Measurements from ENCODE around the gene MTTP.
"Not testable (repeated sequence)": the region's sequence is repeated elsewhere in the genome, so short reads cannot be mapped to it uniquely, and the experiment has no call there.

MTTP gene

DNA sequence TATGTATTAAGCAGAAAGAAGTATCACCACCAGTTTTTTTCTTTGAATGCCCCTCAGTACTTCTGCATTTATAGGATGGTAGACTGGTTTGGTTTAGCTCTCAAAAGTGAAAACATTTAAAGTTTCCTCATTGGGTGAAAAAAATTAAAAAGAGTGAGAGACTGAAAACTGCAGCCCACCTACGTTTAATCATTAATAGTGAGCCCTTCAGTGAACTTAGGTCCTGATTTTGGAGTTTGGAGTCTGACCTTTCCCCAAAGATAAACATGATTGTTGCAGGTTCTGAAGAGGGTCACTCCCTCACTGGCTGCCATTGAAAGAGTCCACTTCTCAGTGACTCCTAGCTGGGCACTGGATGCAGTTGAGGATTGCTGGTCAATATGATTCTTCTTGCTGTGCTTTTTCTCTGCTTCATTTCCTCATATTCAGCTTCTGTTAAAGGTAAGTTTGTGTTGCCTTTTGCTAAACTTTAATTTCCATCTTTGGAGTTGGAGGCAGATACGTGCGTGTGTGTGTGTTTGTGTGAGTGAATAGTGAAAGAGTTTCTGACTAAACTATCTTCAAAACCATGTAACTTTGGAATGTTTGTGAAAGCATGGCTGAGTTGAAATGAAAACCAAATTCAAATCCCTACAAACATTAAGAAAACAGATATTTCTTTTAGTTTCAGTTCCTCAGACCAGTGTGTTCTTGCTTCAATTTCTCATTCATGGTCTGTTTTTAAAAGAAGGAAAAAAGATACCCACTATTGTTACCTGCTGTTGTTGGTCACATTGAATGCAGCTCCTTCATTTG is at the start of gene MTTP:
MTTP (plus strand) TSS at position 295 of the 795 bp plus-strand sequence; CDS start at position 381, 86 bp downstream.
- in situ Hi-C loops (cut with HindIII; ENCODE audit: low sequenced_read_pairs) = no loop called here

DNA sequence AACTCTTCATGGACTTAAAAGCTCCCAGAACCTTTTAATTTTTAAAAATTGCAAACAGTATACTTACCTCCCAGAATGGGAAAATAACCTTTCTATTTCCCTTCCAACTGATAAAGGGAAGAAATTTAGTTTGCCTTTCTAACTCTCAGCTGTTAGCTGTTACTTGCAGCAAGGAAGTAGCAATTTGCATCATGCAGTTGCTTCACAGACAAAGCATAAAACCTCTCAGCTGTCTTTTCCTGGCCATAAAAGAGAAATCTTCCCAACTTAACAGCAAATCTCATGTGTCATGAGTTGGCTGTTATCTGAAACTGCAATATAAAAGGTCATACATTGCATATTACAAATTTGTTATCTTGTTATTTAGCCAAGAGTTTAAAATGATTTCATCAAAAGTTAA is 45.4 kb upstream of the MTTP start:
- in situ Hi-C loops (cut with HindIII; ENCODE audit: low sequenced_read_pairs) = no loop called here

DNA sequence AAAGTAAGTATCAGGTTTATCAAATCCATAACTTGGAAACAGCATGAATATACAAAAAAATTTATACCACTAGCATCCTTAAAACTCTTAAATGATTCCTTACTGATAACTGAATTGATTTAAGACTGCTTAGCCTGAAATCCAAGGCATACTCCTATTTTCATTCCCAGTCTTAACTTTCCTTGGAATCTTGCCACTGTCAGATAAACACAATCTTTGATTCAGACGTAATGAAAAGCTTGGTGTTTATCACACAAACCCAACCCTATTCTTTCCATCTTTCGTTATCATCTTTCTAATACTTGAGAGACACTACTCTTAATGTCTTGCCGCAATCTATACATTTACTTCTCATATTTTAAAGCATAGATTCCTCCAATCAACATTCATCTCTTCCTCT is 44.7 kb upstream of the MTTP start:
- in situ Hi-C loops (cut with HindIII; ENCODE audit: low sequenced_read_pairs) = no loop called here

DNA sequence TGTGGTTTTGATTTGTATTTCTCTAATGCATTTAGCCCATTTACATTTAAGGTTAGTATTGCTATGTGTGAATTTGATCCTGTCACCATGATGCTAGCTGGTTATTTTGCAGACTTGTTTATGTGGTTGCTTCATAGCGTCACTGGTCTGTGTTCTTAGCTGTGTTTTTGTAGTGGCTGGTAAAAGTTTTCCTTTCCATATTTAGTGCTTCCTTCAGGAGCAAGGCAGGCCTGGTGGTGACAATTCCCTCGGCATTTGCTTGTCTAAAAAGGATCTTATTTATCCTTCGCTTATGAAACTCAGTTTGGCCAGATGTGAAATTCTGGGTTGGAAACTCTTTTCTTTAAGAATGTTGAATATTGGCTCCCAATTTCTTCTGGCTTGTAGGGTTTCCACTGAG is 39.9 kb upstream of the MTTP start:
- in situ Hi-C loops (cut with HindIII; ENCODE audit: low sequenced_read_pairs) = not testable (repeated sequence)

DNA sequence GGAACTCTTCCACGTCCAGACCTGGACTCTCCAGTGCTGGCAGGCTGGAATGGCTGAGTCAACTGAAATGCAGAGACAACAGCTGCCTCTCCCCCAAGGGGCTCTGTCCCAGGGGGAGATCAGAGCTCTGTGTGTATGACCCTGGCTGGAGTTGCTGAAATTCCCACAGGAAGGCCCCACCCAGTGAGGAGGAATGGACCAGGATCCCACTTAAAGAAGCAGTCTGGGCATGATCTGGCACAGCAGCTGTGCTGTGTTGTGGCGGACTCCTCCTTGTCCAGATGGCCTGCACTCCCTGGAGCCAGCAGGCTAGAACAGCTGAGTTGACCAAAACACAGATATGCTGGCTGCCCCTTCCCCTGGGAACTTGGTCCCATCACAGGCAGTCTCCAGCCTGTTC is 38.4 kb upstream of the MTTP start:
- in situ Hi-C loops (cut with HindIII; ENCODE audit: low sequenced_read_pairs) = no loop called here

DNA sequence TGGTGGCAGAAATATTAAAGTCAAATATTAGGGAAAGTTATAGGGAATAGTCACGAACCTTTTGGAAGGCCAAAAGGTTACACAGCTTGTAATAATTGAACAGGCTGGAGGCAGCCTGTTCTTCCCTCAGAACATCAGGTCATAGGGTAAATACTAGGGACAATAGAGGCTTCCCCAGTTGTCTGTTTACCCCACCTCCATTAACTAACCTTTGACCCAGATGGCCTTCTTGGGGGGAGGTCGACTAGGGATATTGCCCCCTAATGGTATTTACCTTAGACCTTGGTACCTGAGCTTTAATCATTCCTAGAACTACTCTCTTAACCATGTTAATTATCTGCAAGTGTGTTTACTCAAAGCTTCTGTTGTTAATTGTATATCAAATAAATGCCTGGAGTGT is 37.8 kb upstream of the MTTP start:
- in situ Hi-C loops (cut with HindIII; ENCODE audit: low sequenced_read_pairs) = no loop called here

DNA sequence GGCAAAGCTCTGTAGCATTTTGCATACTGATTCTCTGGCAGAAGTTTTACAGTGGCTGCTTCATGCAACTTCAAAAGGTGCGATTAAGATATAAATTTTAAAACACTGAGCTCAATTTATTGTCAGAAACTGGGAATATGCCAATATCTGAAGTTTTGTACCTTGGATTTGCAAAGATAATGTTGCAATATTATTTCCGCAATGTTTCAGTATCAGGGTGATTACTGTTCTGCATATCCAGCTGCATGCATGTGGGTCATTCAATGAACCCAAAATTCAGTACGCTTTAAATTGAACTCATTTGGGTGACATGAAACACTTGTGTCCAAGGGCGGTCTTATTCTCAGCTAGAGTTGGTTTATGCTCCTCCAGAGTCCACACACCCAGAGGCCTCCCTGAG is 37.0 kb upstream of the MTTP start:
- in situ Hi-C loops (cut with HindIII; ENCODE audit: low sequenced_read_pairs) = no loop called here

DNA sequence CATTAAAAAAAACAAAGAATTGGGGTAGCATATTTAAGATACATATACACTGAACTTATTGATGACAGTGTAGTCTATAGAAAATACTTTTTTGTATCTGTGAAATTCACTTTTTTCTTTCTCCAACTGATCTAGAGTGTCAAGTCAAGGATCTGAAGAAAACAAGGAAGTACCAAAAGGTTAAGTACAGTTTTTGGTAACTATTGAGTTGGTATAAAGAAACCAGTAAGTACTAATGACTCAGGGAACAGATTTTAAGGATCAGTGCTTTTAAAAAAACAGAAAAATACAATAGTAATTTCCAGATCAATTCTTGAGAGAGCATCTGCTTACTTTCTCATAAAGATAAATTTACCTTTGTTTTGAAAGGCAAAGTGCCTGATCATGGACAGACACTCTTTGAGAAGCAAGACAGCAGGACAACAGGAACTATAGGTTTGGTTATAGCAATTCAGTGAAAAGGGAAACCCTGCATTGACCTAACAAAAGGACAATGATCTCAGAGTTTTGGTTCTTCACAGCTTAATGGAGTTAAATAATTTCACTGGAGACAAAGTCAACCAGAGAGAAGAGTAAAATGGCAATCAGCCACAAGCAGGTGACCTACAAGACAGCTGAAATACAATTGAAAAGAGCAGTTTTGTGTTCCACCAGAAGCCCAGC is 34.2 kb upstream of the MTTP start:
- in situ Hi-C loops (cut with HindIII; ENCODE audit: low sequenced_read_pairs) = no loop called here

DNA sequence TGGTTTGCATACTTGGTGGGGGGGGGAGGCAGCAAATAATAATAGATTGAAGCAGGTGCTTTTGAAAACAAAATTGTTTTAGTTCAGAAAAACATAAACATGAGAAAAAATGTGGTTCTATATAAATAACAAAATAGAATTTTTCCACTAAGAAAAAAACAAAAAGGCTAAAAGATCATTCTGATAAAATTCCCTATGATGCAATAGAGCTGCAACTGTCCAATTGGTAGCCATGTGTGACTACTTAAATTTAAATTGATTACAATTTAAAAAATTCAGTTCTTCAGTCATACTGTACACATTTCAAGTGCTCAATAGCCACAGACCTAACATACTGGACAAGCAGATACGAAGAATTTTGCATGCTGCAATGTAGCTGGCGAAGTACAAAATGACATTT is 21.8 kb upstream of the MTTP start:
- in situ Hi-C loops (cut with HindIII; ENCODE audit: low sequenced_read_pairs) = no loop called here

DNA sequence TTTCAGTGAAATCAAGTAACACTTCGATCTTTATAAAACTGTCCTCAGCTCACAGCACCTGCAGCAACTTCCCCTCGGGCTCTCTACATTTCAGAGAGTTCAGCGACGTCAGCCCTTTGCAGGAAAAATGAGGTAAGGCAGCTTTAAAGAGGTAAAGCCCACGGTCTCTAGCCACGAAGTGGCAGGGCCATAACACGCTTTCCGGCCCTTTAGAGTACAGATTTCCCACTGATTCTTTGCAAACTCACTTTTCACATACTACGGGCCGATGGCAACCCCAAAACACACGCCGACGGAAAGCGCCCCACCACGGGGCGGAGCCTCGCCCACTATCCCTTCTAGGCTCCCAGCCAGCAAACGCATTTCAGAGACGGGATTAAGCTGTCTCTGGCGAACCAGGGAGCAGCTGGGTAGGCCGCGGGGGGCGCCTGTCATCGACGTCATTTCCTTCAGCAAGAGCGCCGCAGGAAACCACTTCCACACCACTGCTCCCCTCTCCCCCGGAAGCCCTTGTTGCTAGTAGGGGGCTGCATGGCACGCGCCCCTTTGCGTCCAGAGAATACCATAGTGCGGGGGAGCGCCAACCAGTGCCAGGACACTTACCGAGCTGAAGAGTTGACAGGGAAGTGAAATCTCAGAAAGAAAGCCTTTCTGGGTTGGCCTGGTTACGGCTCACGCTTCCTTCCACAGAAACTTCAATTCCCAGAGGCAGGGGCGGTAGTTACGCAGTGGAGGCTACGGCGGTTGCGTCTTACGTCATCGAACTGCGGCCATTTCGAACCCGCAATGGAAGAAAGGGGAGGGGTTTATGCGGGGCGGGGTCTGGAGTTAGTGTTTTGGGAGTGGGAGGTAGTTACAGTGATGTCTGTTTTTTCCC is 11.1 kb upstream of the MTTP start, which contains the start of gene TRMT10A:
TRMT10A (minus strand) TSS at position 730 of the 877 bp plus-strand sequence. CDS start 4,701 bp downstream, outside the sequence.
- in situ Hi-C loops (cut with HindIII; ENCODE audit: low sequenced_read_pairs) = no loop called here

DNA sequence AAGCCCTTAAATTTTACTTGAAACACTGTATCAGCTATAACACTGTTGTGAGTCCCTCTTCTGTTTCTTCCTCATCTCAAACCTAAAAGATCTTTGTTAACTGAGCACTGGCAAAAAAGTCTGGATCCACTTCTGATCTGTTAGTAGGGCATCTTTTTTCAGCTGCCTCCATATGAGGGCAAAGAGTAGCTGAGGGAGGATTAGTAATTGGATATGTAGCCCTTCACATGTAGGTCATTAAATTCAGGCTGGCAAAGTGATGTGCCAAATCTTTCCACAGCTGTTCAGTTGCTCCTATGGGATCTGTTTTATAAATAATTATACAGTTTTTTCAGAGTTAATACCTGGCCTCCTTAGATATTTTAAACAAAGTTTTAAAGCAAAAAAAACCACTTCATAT is 9.7 kb upstream of the MTTP start:
- in situ Hi-C loops (cut with HindIII; ENCODE audit: low sequenced_read_pairs) = no loop called here

DNA sequence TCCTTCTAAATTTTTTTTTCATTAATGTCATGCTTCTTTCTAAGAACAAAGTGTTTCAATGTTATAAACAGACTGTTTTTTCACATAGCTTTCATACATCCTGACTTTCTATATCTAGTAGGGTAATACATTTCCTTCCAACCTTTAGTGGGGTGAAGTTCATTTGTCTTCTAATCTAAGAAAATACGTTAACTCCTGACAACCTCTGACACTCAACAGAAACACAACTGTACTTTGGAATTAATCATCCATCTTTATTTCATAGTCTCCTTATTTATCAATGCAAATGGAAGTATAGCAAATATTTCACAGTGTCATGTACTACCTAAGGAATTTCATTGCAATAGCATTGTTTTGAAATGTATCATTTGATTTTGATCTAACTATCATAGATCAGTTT is 2.7 kb upstream of the MTTP start:
- in situ Hi-C loops (cut with HindIII; ENCODE audit: low sequenced_read_pairs) = no loop called here

DNA sequence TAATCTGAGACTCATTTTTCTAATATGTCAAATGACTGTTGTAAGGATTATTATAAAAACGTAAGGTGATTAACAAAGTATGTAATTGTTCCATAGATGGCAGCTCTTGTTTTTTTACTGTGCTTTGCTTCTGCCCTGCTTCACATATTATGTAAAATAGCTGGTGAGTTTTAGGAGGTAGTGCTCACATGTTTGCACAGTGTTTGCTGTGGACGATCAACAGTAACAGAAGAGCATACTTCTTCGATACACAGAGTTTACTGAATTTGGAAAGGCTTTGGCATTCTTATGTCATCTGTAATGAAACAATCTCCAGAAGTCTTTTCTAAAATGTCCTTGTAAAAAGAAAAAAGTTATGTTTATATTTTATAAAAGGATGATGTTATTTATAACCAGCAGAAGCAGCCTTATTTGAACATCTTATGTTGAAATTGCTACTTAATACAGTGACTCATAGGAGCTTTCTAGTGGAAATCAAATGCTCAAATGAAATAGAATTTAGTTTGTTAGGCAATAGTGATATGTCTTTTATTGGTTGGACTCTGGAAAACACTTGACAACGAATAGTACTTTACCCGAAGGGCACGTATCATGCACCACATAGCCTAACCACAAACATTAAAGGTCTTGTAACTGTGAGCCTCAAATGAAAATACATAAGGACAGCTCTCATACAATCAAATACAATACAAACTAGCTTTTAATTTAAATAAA is 1.9 kb upstream of the MTTP start:
- in situ Hi-C loops (cut with HindIII; ENCODE audit: low sequenced_read_pairs) = no loop called here

DNA sequence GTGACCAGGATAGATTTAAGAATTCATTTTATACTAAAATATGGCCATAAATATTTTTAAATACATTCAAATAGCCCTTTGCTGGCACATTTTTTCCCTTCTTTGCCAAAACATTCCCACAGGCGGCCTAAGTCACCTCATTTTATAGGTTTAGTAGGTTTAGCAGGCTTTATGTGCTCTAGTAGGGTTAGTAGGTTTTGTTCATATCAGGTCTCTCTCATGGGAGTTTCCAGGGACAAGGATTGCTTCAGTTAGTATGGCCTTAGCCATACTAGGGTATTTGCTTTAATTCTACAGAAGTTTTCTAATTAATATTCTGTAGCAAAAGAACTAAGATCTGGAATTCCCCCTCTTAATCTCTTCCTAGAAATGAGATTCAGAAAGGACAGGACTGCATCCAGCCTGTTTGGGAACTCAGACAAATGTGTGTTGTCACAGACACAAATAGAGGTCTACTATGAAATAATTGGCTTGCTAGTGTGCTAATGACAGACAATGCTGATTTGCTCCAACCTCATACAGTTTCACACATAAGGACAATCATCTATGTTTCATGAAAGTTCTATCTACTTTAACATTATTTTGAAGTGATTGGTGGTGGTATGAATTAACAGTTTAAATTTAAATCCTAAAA is 772 bp upstream of the MTTP start:
- in situ Hi-C loops (cut with HindIII; ENCODE audit: low sequenced_read_pairs) = no loop called here

DNA sequence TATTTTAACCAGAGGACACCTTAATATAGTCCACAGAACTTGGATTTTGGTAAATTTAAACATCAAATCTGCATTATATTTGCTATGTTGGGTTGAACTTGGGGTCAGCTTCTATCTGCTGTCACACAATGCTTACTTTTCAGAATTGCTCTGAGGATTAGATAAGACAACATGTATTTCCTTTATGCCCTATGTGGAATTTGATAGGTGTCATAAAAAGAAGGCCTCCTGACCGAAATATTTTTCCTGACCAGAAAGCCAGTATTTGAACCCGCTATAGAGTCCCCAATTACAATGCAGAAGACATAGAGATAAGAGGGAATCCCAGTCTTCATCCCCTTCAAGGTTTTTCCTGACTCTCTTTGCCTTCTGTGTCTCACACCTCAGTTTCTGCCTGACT is 4.1 kb downstream of the MTTP start:
- in situ Hi-C loops (cut with HindIII; ENCODE audit: low sequenced_read_pairs) = no loop called here

DNA sequence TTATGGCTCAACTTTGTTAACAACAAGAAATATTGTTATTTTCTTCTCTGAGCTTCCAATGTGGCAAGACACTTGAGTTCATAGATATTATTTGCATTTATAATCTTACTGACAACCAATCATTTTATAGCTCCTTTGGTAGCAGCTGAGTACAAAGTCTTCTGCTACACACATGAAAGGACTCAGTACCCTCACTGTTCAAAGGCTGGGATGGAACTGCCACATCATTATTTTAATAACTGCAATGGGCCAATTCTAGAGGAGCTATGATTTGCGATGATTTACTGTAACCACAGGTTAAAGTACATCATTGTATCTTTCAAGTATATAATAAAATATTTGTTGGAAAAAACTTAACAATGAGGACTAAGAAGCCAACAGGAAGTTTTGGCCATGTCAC is 10.9 kb downstream of the MTTP start:
- in situ Hi-C loops (cut with HindIII; ENCODE audit: low sequenced_read_pairs) = no loop called here

DNA sequence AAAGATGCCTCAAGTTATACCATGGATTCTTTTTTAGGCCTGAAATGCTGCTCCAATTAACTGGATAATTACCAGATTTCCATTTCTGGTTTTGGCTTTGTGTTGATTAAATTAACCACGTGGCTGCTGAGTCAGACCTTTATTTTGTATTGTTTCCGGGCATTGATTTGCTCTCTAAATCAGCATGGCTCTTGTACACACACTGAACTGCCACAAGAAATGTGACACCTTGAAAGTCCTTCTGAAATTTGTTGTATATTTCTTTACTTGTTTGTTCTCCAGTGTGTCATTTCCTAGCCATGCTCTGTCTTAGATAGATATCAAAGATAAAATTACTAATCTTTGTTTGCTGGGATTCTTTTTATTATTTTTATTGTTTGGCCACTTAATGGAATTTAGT is 11.7 kb downstream of the MTTP start:
- in situ Hi-C loops (cut with HindIII; ENCODE audit: low sequenced_read_pairs) = no loop called here

DNA sequence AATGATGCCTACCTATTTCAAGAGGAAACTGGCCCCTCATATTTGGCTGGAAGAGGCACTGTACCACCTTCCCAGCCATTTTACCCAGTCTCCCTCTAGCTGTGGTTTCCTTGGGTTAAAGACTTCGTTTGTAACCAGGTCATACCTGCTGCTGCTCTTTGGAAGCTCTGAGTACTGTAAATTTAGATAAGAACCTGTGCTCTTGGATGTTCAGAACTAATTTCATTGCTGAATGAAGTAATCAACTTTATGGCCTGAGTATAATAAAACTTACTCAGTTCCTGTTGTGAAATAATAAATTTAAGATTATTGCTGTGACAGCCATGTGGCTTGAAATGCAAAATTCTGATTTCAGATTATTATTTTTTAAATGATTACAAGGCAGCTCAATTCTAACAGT is 12.2 kb downstream of the MTTP start:
- in situ Hi-C loops (cut with HindIII; ENCODE audit: low sequenced_read_pairs) = no loop called here

DNA sequence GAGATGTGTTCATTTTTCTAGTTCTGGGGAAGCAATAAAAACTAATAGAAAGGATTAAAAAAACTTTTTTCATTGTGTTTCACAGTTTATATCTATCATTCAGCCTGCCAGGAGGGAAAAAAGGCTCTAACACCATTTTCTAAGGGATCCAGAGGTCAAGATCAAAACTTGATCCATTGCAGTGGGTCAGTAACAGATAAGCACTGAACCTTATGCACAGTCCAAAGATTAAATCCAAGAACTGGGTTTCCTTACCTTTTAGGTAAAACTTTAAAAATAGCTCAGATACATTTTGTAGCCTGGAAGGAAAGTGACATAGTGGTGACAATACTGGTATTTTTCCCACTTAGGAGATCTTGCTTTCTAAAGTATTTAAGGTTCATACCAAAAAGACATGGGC is 12.7 kb downstream of the MTTP start:
- in situ Hi-C loops (cut with HindIII; ENCODE audit: low sequenced_read_pairs) = no loop called here

DNA sequence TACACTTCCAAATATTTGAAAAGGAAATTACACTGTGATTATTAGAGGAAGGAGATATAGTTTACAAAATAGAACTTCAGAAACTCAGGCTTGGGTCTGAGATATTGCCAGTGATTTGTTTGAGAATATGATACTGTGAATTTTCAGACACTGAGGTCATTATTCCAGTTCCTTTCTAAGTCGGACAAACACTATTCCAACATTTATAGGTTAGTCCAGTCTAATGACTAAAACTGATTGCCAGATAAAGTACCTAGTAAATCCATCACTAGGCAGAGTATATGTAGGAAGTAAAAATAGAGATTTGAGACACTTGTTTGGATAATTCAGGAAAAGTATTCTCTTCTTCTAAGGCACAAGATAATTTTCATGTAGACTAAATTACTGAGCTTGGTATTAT is 13.2 kb downstream of the MTTP start:
- in situ Hi-C loops (cut with HindIII; ENCODE audit: low sequenced_read_pairs) = no loop called here
